Thyroid gland (tissue), 4 donors: ENCODE data around the gene WHRN.

Source experiments
- POLR2A ChIP-seq, 2 donors: fragments of 450-650 bp; IDR thresholded peaks; one replicate each; pipeline ENCODE4 v1.6.1; 2017; ENCODE audit warnings: antibody characterized with exemption in 2 of 2, mild to moderate bottlenecking in 2 of 2, moderate library complexity in 1 of 2
- TF ChIP-seq, protein P1 (sequence below), 6 experiments: fragments of 200-600 bp in 3 of 6; fragments of 450-650 bp in 3 of 6; sonication (generic) in 3 of 6; IDR thresholded peaks; one replicate each; pipeline ENCODE4 v1.5.1; 2016 to 2019; ENCODE audit warnings: antibody characterized with exemption in 6 of 6, mild to moderate bottlenecking in 2 of 6, inconsistent platforms in 1 of 6, moderate library complexity in 1 of 6

DNA sequence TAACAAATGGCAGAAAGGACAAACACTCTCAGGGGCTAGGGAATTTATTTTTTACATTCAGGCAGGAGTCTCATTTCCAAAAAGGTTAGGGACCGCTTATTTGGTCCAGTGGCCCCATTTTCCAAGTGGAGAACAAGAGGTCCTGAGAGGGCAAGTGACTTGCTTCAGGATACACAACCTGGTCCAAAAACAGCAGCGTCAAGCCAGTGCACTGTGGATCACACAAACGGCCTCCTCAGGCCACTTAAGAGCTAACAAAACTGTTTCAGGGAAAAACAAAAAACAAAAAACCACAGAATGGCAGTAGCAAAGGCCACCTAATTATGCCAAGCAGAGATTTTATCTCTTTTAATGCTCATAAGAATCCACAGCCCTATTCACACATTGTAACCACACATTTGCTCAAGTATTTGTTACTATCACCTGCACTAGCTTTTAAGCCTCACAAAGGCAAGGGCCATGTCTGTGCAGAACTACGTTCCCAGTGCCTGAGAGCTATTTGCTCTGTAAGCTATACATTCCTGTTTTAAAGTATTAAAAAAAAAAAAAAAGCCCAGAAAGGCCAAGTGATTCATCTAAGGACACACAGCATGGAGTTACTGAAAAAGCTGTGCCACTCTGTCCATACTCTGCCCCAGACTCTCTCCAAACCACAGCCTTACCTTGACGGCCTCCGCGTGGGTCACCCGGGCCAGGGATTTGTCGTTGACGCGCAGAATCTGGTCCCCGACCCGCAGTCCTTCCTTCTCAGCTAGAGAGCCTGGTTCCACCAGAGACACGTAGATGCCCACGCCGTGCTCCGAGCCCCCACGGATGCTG is 1.5 kb downstream of the WHRN start:
- no peak for TF ChIP-seq POLR2A (IDR thresholded peaks at IDR 0.05)
- TF ChIP-seq, protein P1, sequence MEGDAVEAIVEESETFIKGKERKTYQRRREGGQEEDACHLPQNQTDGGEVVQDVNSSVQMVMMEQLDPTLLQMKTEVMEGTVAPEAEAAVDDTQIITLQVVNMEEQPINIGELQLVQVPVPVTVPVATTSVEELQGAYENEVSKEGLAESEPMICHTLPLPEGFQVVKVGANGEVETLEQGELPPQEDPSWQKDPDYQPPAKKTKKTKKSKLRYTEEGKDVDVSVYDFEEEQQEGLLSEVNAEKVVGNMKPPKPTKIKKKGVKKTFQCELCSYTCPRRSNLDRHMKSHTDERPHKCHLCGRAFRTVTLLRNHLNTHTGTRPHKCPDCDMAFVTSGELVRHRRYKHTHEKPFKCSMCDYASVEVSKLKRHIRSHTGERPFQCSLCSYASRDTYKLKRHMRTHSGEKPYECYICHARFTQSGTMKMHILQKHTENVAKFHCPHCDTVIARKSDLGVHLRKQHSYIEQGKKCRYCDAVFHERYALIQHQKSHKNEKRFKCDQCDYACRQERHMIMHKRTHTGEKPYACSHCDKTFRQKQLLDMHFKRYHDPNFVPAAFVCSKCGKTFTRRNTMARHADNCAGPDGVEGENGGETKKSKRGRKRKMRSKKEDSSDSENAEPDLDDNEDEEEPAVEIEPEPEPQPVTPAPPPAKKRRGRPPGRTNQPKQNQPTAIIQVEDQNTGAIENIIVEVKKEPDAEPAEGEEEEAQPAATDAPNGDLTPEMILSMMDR (IDR thresholded peaks at IDR 0.05), result peak in 1 of 6 experiments; percentile 15
